K562 (cell line): ENCODE data around the gene USP49. TPM values are rescaled to one million over a fixed set of nuclear protein-coding genes. Genes with fewer than 3 reads are reported as not detected.
A peak's percentile ranks its signal among the peaks of the same experiment; 100 is the strongest.

Experiments
- ARID1B ChIP-seq: fragments of 450-650 bp; IDR thresholded peaks from 2 replicates; pipeline ENCODE4 v1.6.1; 2016; ENCODE audit warnings: antibody characterized with exemption, mild to moderate bottlenecking, inconsistent platforms
- MCM3 ChIP-seq: fragments of 450-650 bp; IDR thresholded peaks from 2 replicates; pipeline ENCODE4 v1.6.1; 2016
- MCM5 ChIP-seq: fragments of 450-650 bp; IDR thresholded peaks from 2 replicates; pipeline ENCODE4 v1.6.1; 2016; ENCODE audit warnings: low read depth
- MTA2 ChIP-seq: fragments of 450-650 bp; IDR thresholded peaks from 2 replicates; pipeline ENCODE4 v1.6.1; 2016; ENCODE audit warnings: low read depth
- NCOA2 ChIP-seq, 2 experiments: fragments of 450-650 bp; IDR thresholded peaks; 2 replicates each; pipeline ENCODE4 v1.6.1; 2018; ENCODE audit warnings: mild to moderate bottlenecking in 2 of 2, moderate library complexity in 1 of 2; ENCODE audit not compliant: partially characterized antibody in 2 of 2
- RB1 ChIP-seq: fragments of 450-650 bp; IDR thresholded peaks from 2 replicates; pipeline ENCODE4 v1.6.1; 2017; ENCODE audit warnings: low read depth, mild to moderate bottlenecking
- RNF2 ChIP-seq: sonication (generic); IDR thresholded peaks from 2 replicates; pipeline ENCODE4 v1.6.1; 2016
- SETDB1 ChIP-seq: IDR thresholded peaks from one replicate; pipeline ENCODE4 v1.6.1; 2012; ENCODE audit warnings: low read length, control low read depth, inconsistent platforms
- SIX5 ChIP-seq, 2 experiments: IDR thresholded peaks; 2 replicates each; pipeline ENCODE4 v1.6.1; 2011; ENCODE audit warnings: low read length in 2 of 2, borderline replicate concordance in 1 of 2, low read depth in 1 of 2, mild to moderate bottlenecking in 1 of 2, moderate library complexity in 1 of 2; ENCODE audit not compliant: insufficient read depth in 1 of 2
- SMAD3 ChIP-seq: fragments of 450-650 bp; formaldehyde crosslinking; conservative IDR thresholded peaks from 2 replicates; pipeline ENCODE4 v1.4.0; 2020; ENCODE audit warnings: mild to moderate bottlenecking
- TEAD2 ChIP-seq: fragments of 450-650 bp; IDR thresholded peaks from 2 replicates; pipeline ENCODE4 v1.6.1; 2016; ENCODE audit warnings: missing genetic modification characterization, control low read depth, missing compliant biosample characterization
- TEAD4 ChIP-seq, 2 experiments: sonication (generic) in 1 of 2; formaldehyde crosslinking in 1 of 2; IDR thresholded peaks; 2 replicates each; pipeline versions ENCODE4 v1.6.1 to v1.8.0; 2012 to 2022; ENCODE audit warnings: borderline replicate concordance in 1 of 2, inconsistent platforms in 1 of 2, low read length in 1 of 2, mild to moderate bottlenecking in 1 of 2, missing genetic modification reagents in 1 of 2
- THRAP3 ChIP-seq: fragments of 450-650 bp; IDR thresholded peaks from 2 replicates; pipeline ENCODE4 v1.6.1; 2016; ENCODE audit warnings: mild to moderate bottlenecking, inconsistent platforms, borderline replicate concordance
- ZBTB17 ChIP-seq: fragments of 450-650 bp; formaldehyde crosslinking; IDR thresholded peaks from 2 replicates; pipeline ENCODE4 v1.4.0; 2020; ENCODE audit warnings: mild to moderate bottlenecking
- ZNF174 ChIP-seq: fragments of 250-450 bp; sonication (Bioruptor Pico); IDR thresholded peaks from 2 replicates; pipeline ENCODE4 v1.4.0; 2020; ENCODE audit warnings: mild to moderate bottlenecking
- polyA plus RNA-seq, 8 experiments: library from polyadenylated mRNA; depleted of rRNA in 4 of 8; stranded (reverse) in 5 of 8; unstranded in 3 of 8; fragments of >200 nt; fragmentation: Nextera tagmentation in 2 of 8; fragmentation: Illumina TruSeq in 1 of 8; extraction: Ambion mirVana in 2 of 8; extraction: Trizol in 1 of 8; gene quantifications; 2 replicates each; pipeline versions ENCODE4 v1.2.1 to v1.2.3, GENCODE V29; 2011 to 2014; ENCODE audit warnings: inconsistent platforms in 1 of 8, missing spikeins in 1 of 8
- total RNA-seq, 7 experiments: library from RNA; depleted of rRNA in 6 of 7; stranded (reverse); fragments of >200 nt in 6 of 7; fragmentation: Illumina TruSeq in 2 of 7; extraction: Trizol in 2 of 7; gene quantifications; 2 replicates each; pipeline versions ENCODE4 v1.2.1 to v1.2.3, GENCODE V29; 2011 to 2021; ENCODE audit warnings: low replicate concordance in 1 of 7
- TF ChIP-seq, protein P1 (sequence below): sonication (generic); formaldehyde crosslinking; IDR thresholded peaks from 2 replicates; pipeline ENCODE4 v1.8.0; 2022; ENCODE audit warnings: mild to moderate bottlenecking, low read depth, missing genetic modification reagents
- TF ChIP-seq, protein P2 (sequence below): sonication (generic); formaldehyde crosslinking; IDR thresholded peaks from 2 replicates; pipeline ENCODE4 v1.8.0; 2022; ENCODE audit warnings: mild to moderate bottlenecking, missing genetic modification reagents, borderline replicate concordance
- TF ChIP-seq, protein P3 (sequence below), 2 experiments: fragments of 450-650 bp; IDR thresholded peaks; 2 replicates each; pipeline ENCODE4 v1.6.1; 2016
- TF ChIP-seq, protein P4 (sequence below): fragments of 250-450 bp; sonication (Bioruptor Pico); IDR thresholded peaks from 2 replicates; pipeline ENCODE4 v1.8.0; 2022; ENCODE audit warnings: inconsistent platforms, mild to moderate bottlenecking, moderate library complexity, borderline replicate concordance
- TF ChIP-seq, protein P5 (sequence below): fragments of 450-650 bp; formaldehyde crosslinking; IDR thresholded peaks from 2 replicates; pipeline ENCODE4 v1.4.0; 2020; ENCODE audit warnings: mild to moderate bottlenecking, moderate library complexity

Gene USP49
- total and polyA plus RNA-seq, 9 of the 15 experiments (the other 6 are each of a cell fraction or from before 2014, with no cell fraction given), result 1.0 to 9.9 (median 6.5) TPM

DNA sequence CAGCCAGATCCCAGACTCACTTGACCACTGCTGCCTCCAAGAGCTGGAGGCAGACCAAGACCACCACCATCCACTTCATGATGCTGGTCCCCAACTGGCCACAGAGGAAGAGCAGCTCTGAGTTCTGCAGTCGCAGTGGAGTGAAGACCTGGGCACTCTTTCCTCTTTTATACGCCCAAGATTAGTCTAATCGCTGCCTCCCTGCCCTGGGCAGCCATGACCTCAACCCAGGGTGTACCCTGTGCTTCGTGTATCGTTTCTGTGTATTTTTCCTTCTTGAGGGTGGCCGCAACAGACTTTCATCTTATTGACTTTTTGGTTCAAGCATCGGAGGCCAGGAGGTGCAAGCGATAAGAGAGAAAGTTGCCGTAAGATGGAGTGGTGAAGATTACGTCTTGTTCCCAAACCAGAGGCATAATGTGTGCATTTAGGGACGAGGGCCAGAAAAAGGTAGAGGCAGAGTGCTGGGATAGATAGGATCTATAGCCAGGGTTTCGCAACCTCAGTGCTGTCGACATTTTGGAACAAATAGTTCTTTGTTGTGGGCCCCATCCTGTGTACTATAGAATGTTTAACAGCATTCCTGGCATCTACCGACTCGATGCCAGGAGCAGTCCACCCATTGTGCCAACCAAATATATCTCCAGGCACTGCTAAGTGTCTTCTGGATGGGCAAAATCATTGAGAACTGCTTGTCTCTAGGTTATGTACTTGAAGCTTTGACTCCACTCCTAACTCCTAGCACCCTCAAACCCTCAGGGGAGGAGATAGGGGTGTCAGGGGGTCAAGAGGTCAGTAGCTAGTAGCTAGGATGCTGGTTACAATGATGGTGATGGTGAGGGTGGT is 147.7 kb downstream of the USP49 start, which contains the start of gene PGC (continued):
- TF ChIP-seq, protein P1, sequence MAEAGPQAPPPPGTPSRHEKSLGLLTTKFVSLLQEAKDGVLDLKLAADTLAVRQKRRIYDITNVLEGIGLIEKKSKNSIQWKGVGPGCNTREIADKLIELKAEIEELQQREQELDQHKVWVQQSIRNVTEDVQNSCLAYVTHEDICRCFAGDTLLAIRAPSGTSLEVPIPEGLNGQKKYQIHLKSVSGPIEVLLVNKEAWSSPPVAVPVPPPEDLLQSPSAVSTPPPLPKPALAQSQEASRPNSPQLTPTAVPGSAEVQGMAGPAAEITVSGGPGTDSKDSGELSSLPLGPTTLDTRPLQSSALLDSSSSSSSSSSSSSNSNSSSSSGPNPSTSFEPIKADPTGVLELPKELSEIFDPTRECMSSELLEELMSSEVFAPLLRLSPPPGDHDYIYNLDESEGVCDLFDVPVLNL, result no peak
- TF ChIP-seq, protein P2, sequence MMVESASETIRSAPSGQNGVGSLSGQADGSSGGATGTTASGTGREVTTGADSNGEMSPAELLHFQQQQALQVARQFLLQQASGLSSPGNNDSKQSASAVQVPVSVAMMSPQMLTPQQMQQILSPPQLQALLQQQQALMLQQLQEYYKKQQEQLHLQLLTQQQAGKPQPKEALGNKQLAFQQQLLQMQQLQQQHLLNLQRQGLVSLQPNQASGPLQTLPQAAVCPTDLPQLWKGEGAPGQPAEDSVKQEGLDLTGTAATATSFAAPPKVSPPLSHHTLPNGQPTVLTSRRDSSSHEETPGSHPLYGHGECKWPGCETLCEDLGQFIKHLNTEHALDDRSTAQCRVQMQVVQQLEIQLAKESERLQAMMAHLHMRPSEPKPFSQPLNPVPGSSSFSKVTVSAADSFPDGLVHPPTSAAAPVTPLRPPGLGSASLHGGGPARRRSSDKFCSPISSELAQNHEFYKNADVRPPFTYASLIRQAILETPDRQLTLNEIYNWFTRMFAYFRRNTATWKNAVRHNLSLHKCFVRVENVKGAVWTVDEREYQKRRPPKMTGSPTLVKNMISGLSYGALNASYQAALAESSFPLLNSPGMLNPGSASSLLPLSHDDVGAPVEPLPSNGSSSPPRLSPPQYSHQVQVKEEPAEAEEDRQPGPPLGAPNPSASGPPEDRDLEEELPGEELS (CRISPR knock-in tag), result no peak
- TF ChIP-seq RB1 (no peak), MCM3 (no peak), MCM5 (no peak), ARID1B (peak; percentile 88), TEAD2 (no peak), SIX5 (IDR thresholded peaks at IDR 0.05; ENCODE audit: borderline replicate concordance in 1 of 2, insufficient read depth in 1 of 2, low read depth in 1 of 2, low read length in 2 of 2) (no peak), TEAD4 (IDR thresholded peaks at IDR 0.05; ENCODE audit: low read length) (peak; percentile 85), TEAD4 (CRISPR knock-in tag; IDR thresholded peaks at IDR 0.05; ENCODE audit: borderline replicate concordance) (no peak), NCOA2 (IDR thresholded peaks at IDR 0.05; ENCODE audit: partially characterized antibody in 2 of 2) (no peak), ZBTB17 (CRISPR knock-in tag) (no peak), SMAD3 (CRISPR knock-in tag) (no peak), RNF2 (no peak), SETDB1 (no peak), ZNF174 (no peak), MTA2 (peak; percentile 72), THRAP3 (no peak)
- TF ChIP-seq, protein P3, sequence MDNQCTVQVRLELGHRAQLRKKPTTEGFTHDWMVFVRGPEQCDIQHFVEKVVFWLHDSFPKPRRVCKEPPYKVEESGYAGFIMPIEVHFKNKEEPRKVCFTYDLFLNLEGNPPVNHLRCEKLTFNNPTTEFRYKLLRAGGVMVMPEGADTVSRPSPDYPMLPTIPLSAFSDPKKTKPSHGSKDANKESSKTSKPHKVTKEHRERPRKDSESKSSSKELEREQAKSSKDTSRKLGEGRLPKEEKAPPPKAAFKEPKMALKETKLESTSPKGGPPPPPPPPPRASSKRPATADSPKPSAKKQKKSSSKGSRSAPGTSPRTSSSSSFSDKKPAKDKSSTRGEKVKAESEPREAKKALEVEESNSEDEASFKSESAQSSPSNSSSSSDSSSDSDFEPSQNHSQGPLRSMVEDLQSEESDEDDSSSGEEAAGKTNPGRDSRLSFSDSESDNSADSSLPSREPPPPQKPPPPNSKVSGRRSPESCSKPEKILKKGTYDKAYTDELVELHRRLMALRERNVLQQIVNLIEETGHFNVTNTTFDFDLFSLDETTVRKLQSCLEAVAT (IDR thresholded peaks at IDR 0.05), result no peak
- TF ChIP-seq, protein P4, sequence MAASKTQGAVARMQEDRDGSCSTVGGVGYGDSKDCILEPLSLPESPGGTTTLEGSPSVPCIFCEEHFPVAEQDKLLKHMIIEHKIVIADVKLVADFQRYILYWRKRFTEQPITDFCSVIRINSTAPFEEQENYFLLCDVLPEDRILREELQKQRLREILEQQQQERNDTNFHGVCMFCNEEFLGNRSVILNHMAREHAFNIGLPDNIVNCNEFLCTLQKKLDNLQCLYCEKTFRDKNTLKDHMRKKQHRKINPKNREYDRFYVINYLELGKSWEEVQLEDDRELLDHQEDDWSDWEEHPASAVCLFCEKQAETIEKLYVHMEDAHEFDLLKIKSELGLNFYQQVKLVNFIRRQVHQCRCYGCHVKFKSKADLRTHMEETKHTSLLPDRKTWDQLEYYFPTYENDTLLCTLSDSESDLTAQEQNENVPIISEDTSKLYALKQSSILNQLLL (CRISPR knock-in tag), result no peak
- TF ChIP-seq, protein P5, sequence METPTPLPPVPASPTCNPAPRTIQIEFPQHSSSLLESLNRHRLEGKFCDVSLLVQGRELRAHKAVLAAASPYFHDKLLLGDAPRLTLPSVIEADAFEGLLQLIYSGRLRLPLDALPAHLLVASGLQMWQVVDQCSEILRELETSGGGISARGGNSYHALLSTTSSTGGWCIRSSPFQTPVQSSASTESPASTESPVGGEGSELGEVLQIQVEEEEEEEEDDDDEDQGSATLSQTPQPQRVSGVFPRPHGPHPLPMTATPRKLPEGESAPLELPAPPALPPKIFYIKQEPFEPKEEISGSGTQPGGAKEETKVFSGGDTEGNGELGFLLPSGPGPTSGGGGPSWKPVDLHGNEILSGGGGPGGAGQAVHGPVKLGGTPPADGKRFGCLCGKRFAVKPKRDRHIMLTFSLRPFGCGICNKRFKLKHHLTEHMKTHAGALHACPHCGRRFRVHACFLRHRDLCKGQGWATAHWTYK (CRISPR knock-in tag), result no peak
